Testis (tissue), 3 donors: ENCODE measurements around the gene GHRH. TPM values are rescaled to one million over a fixed set of nuclear protein-coding genes. Genes with fewer than 3 reads are reported as not detected.

Experiments used
- DNase-seq: peaks from one replicate; pipeline ENCODE4 v3.0.0-alpha.2; 2019
- H3K27ac ChIP-seq, 2 donors: fragments of 200-600 bp; sonication (generic); one replicate each; pipeline ENCODE4 v1.5.1; 2019
- H3K27me3 ChIP-seq: fragments of 200-600 bp; sonication (generic); one replicate; pipeline ENCODE4 v1.5.1; 2019
- H3K36me3 ChIP-seq: fragments of 200-600 bp; sonication (generic); one replicate; pipeline ENCODE4 v1.5.1; 2017; ENCODE audit warnings: low read depth; ENCODE audit errors: missing control alignments
- H3K4me1 ChIP-seq: fragments of 200-600 bp; sonication (generic); one replicate; pipeline ENCODE4 v1.5.1; 2019
- H3K4me3 ChIP-seq, 2 donors: fragments of 200-600 bp; sonication (generic); one replicate each; pipeline ENCODE4 v1.5.1; 2017 to 2019
- H3K9me3 ChIP-seq: fragments of 200-600 bp; sonication (generic); one replicate; pipeline ENCODE4 v1.5.1; 2017
- POLR2A ChIP-seq: fragments of 450-650 bp; IDR thresholded peaks from one replicate; pipeline ENCODE4 v1.6.1; 2017; ENCODE audit warnings: antibody characterized with exemption, mild to moderate bottlenecking, moderate library complexity
- WGBS, 2 donors: methylation state at CpG; one replicate each; pipeline ENCODE4 v1.1.5; 2018; 5-methylcytosine and 5-hydroxymethylcytosine counted together
- intact Hi-C: fragments of 100-400 bp; cut with DNase I; formaldehyde crosslinking; loops from one replicate; pipeline ENCODE4 v1.15.1; 2023; ENCODE audit warnings: low total_unique reads
- polyA plus RNA-seq: library from polyadenylated mRNA; stranded (reverse); fragments of 350-450 nt; fragmentation: Illumina TruSeq; extraction: RNeasy Lipid Tissue Mini Kit (QIAGEN cat#74804); gene quantifications from one replicate; pipeline ENCODE4 v1.2.3, GENCODE V29; 2014; ENCODE audit warnings: low read depth, low replicate concordance; ENCODE audit not compliant: insufficient read depth
- total RNA-seq, 2 donors: library from RNA; depleted of rRNA; stranded (reverse); fragments of >200 nt; gene quantifications; one replicate each; pipeline ENCODE4 v1.2.3, GENCODE V29; 2016
- TF ChIP-seq, protein P1 (sequence below), 3 experiments: fragments of 450-650 bp in 2 of 3; fragments of 200-600 bp in 1 of 3; sonication (generic) in 1 of 3; IDR thresholded peaks; one replicate each; pipeline ENCODE4 v1.5.1; 2016 to 2019; ENCODE audit warnings: antibody characterized with exemption in 3 of 3, mild to moderate bottlenecking in 2 of 3, moderate library complexity in 1 of 3

GHRH gene
- total and polyA plus RNA-seq, 3 donors from 2014 or later, result not detected

DNA sequence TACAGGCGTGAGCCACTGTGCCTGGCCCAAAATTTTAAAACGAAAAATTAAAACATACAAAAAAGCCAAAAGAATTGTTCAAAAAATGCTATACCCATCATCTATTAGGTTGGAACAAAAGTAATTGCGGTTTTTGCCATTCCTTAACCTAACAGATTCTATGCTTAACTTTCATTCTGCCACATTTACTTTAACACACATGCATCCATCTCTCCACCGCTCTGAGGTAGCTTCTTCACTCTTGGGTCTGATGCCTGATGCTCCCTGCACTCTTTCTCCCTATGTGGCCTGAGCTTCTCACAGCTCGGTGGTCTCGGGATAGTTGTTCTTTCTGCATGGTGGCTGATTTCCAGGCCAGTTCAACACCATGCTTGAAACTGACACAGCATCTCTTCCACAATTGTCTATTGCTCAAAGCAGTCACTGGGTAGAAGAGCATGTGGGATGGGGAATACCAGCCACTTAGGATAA, 23.1 kb upstream of the GHRH start:
- Histone ChIP-seq H3K27ac (no peak overlapping the region), H3K4me3 (no peak overlapping the region), H3K27me3 (no peaks in the 10 kb centered on the region), H3K4me1 (no peaks in the 10 kb centered on the region), H3K9me3 (no peaks in the 10 kb centered on the region), H3K36me3 (no peaks in the 10 kb centered on the region)
- no peak for TF ChIP-seq POLR2A
- TF ChIP-seq, protein P1, sequence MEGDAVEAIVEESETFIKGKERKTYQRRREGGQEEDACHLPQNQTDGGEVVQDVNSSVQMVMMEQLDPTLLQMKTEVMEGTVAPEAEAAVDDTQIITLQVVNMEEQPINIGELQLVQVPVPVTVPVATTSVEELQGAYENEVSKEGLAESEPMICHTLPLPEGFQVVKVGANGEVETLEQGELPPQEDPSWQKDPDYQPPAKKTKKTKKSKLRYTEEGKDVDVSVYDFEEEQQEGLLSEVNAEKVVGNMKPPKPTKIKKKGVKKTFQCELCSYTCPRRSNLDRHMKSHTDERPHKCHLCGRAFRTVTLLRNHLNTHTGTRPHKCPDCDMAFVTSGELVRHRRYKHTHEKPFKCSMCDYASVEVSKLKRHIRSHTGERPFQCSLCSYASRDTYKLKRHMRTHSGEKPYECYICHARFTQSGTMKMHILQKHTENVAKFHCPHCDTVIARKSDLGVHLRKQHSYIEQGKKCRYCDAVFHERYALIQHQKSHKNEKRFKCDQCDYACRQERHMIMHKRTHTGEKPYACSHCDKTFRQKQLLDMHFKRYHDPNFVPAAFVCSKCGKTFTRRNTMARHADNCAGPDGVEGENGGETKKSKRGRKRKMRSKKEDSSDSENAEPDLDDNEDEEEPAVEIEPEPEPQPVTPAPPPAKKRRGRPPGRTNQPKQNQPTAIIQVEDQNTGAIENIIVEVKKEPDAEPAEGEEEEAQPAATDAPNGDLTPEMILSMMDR (IDR thresholded peaks at IDR 0.05), result no peak
- DNase-seq, result no peak
- WGBS, 2 donors, result 92 to 93% methylated on average over 6 of the region's 6 CpGs
- intact Hi-C loops, result loop anchor here (5.0 to 10.0 kb wide), 2 partner anchors 100 to 243 kb away; partner anchors contain the start of gene BLCAP

DNA sequence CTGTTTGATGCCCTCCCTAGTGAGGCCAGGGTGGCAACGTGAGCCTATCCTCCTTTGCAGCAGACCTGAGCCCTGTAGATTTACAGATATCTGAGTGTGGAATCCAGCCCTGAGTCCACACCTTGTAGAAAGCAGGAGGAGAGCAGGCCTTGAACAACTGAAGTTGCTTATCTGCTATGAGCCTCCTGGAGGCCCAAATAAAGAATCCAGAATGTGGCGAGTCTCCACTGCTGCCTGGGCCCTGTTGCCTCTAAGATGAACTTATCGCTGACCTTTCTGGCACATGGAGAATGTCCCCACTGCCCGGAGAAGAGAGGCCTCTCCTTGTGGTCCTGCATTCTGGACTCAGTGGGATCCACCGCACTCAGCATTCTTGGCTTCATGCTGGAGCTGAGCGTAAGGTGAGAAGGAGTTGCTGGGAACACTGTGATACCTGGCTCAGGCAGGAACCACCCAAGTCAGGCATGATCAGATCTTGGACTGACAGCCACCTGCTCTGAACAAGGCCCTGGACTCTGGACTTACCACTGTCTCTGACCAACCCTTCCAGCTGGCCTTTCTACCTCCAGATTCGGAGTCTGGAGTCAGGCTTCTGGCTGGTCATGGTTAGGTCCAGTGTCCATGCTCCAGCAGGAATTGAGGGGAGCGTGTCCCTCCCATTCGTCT, 22.0 kb upstream of the GHRH start:
- Histone ChIP-seq H3K4me3 (no peak overlapping the region), H3K9me3 (no peaks in the 10 kb centered on the region), H3K4me1 (no peaks in the 10 kb centered on the region), H3K27ac (no peak overlapping the region), H3K36me3 (no peaks in the 10 kb centered on the region), H3K27me3 (no peaks in the 10 kb centered on the region)
- no peak for DNase-seq
- WGBS, 2 donors, result 84 to 87% methylated on average over 8 to 9 of the region's 9 CpGs
- intact Hi-C loops, result loop anchor here (5.0 to 10.0 kb wide), 2 partner anchors 101 to 244 kb away; partner anchors contain the start of gene BLCAP
- no peak for TF ChIP-seq POLR2A
- TF ChIP-seq, protein P1 (IDR thresholded peaks at IDR 0.05), result no peak

DNA sequence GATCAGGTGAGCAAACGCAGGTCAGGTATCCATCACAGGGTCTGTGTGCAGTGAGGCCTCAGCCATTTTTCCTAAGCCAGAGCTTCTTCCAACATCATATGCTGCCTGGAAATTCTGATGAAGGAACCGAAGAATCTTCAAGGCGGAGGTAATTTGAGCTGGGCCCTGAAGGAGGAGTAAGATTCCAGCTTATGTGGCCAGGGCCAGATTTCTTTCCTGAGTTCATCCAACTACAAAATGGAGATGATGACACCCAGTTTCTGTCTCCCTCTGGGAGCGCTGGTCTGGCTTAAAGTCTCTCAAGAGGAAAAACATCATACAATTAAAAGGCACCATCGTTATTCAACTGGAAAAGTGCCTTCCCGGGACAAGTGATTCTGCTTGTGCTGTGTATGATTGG, 20.9 kb upstream of the GHRH start:
- Histone ChIP-seq H3K9me3 (no peaks in the 10 kb centered on the region), H3K36me3 (no peaks in the 10 kb centered on the region), H3K27me3 (no peaks in the 10 kb centered on the region), H3K4me1 (peaks cover 1% of the 10 kb centered on the region), H3K27ac (no peak overlapping the region), H3K4me3 (no peak overlapping the region)
- no peak for TF ChIP-seq POLR2A
- TF ChIP-seq, protein P1 (IDR thresholded peaks at IDR 0.05), result peak; percentile 22 to 74 (median 55)
- peak; percentile 71 for DNase-seq
- intact Hi-C loops, result loop anchor here (5.0 to 10.0 kb wide), 2 partner anchors 102 to 245 kb away; partner anchors contain the start of gene BLCAP
- WGBS, 2 donors, result 35 to 61% methylated on average over 6 of the region's 6 CpGs

DNA sequence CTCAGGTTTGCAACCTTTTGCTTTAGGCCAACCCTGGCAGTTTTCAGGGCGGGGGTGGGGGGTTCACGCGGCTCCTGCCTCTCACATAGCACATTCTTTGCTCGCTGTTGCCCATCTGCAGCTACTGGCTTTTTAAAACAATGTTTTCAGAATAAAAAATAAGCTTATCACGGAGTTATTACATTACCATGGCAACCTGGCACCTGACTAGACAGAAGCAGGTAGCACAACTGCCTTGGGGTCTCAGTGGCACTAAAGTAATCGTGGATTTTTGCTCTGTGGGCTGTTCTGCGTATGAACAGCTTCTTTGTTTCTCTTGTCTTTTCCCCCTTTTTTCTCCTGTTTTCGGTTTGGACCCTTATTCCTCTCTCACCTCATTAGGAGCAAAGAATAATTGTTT, 18.8 kb upstream of the GHRH start:
- no peak overlapping the region for H3K27ac ChIP-seq
- WGBS, 2 donors, result 74 to 87% methylated on average over 8 of the region's 8 CpGs
- H3K27me3 ChIP-seq, result no peaks in the 10 kb centered on the region
- no peaks in the 10 kb centered on the region for H3K36me3 ChIP-seq
- no peak for DNase-seq
- H3K9me3 ChIP-seq, result no peaks in the 10 kb centered on the region
- H3K4me3 ChIP-seq, result no peak overlapping the region
- H3K4me1 ChIP-seq, result peaks cover 11% of the 10 kb centered on the region
- no peak for TF ChIP-seq POLR2A
- TF ChIP-seq, protein P1 (IDR thresholded peaks at IDR 0.05), result no peak
- intact Hi-C loops, result loop anchor here (5.0 to 10.0 kb wide), 2 partner anchors 104 to 247 kb away; partner anchors contain the start of gene BLCAP
